HepG2 (cell line): ENCODE results near the gene CCL17. TPM values are rescaled to one million over a fixed set of nuclear protein-coding genes. Genes with fewer than 3 reads are reported as not detected.

Experiments
- AGO2 ChIP-seq: fragments of 200-400 bp; formaldehyde crosslinking; optimal IDR thresholded peaks from 2 replicates; pipeline ENCODE3; 2017; ENCODE audit warnings: mild to moderate bottlenecking, low read depth, low read length, moderate library complexity
- AHR ChIP-seq: IDR thresholded peaks from 2 replicates; pipeline ENCODE4 v1.6.1; 2018; ENCODE audit warnings: missing genetic modification reagents, missing compliant biosample characterization
- ETV5 ChIP-seq: IDR thresholded peaks from 2 replicates; pipeline ENCODE4 v1.6.1; 2018; ENCODE audit warnings: missing biosample characterization, missing genetic modification reagents, inconsistent platforms, borderline replicate concordance
- FOSL2 ChIP-seq: sonication (generic); formaldehyde crosslinking; IDR thresholded peaks from 2 replicates; pipeline ENCODE4 v1.4.0; 2020; ENCODE audit warnings: missing genetic modification reagents
- HOXA7 ChIP-seq: sonication (generic); formaldehyde crosslinking; IDR thresholded peaks from 2 replicates; pipeline ENCODE4 v1.8.1; 2022; ENCODE audit warnings: mild to moderate bottlenecking, missing genetic modification reagents, moderate library complexity
- LCORL ChIP-seq, 2 experiments: fragments of 450-650 bp in 1 of 2; sonication (generic) in 1 of 2; formaldehyde crosslinking in 1 of 2; IDR thresholded peaks; 2 replicates each; pipeline versions ENCODE4 v1.5.0 to v1.6.1; 2017 to 2020; ENCODE audit warnings: antibody characterized with exemption in 1 of 2, missing genetic modification reagents in 1 of 2
- NCOA2 ChIP-seq: sonication (generic); formaldehyde crosslinking; IDR thresholded peaks from 2 replicates; pipeline ENCODE4 v1.8.0; 2022; ENCODE audit warnings: inconsistent platforms
- PPARG ChIP-seq: conservative IDR thresholded peaks from 2 replicates; pipeline ENCODE4 v1.6.1; 2016; ENCODE audit warnings: missing biosample characterization, missing genetic modification reagents
- RBFOX2 ChIP-seq: fragments of 200-400 bp; formaldehyde crosslinking; IDR thresholded peaks from 2 replicates; pipeline ENCODE4 v1.6.1; 2017; ENCODE audit warnings: low read depth, mild to moderate bottlenecking, low read length
- RFXANK ChIP-seq: IDR thresholded peaks from 2 replicates; pipeline ENCODE4 v1.6.1; 2016
- TCF12 ChIP-seq, 2 experiments: fragments of 450-650 bp in 1 of 2; sonication (generic) in 1 of 2; formaldehyde crosslinking in 1 of 2; IDR thresholded peaks; 2 replicates each; pipeline versions ENCODE4 v1.6.1 to v1.8.0; 2017 to 2022; ENCODE audit warnings: antibody characterized with exemption in 1 of 2, mild to moderate bottlenecking in 1 of 2, missing genetic modification reagents in 1 of 2, moderate library complexity in 1 of 2
- ZFP37 ChIP-seq: sonication (generic); formaldehyde crosslinking; IDR thresholded peaks from 2 replicates; pipeline ENCODE4 v1.4.0; 2020; ENCODE audit warnings: missing genetic modification reagents, borderline replicate concordance
- ZMYM3 ChIP-seq: sonication (generic); formaldehyde crosslinking; IDR thresholded peaks from 2 replicates; pipeline ENCODE4 v1.5.1; 2020; ENCODE audit warnings: mild to moderate bottlenecking, missing genetic modification reagents
- ZNF235 ChIP-seq: sonication (generic); formaldehyde crosslinking; IDR thresholded peaks from 2 replicates; pipeline ENCODE4 v1.8.1; 2023; ENCODE audit warnings: mild to moderate bottlenecking, missing genetic modification reagents, borderline replicate concordance
- ZNF317 ChIP-seq: sonication (generic); formaldehyde crosslinking; IDR thresholded peaks from 2 replicates; pipeline ENCODE4 v1.5.0; 2020; ENCODE audit warnings: mild to moderate bottlenecking, missing genetic modification reagents
- ZNF367 ChIP-seq: sonication (generic); formaldehyde crosslinking; IDR thresholded peaks from 2 replicates; pipeline ENCODE4 v1.4.0; 2020; ENCODE audit warnings: missing genetic modification reagents, borderline replicate concordance
- ZNF841 ChIP-seq: sonication (generic); formaldehyde crosslinking; IDR thresholded peaks from 2 replicates; pipeline ENCODE4 v1.8.1; 2023; ENCODE audit warnings: missing genetic modification reagents, borderline replicate concordance
- polyA plus RNA-seq, 8 experiments: library from polyadenylated mRNA; depleted of rRNA in 3 of 8; stranded (reverse) in 7 of 8; unstranded in 1 of 8; fragments of >200 nt; fragmentation: Illumina TruSeq in 4 of 8; extraction: Trizol in 4 of 8; gene quantifications; 2 replicates each; pipeline versions ENCODE4 v1.2.1 to v1.2.3, GENCODE V29; 2011 to 2016; ENCODE audit warnings: low read depth in 4 of 8, missing spikeins in 1 of 8, mixed read lengths in 1 of 8; ENCODE audit not compliant: insufficient read depth in 1 of 8
- total RNA-seq, 5 experiments: library from RNA; depleted of rRNA; stranded (reverse); fragments of >200 nt; fragmentation: Illumina TruSeq; extraction: Trizol; gene quantifications; 2 replicates each; pipeline ENCODE4 v1.2.3, GENCODE V29; 2016; ENCODE audit warnings: low read depth in 1 of 5
- TF ChIP-seq, protein P1 (sequence below): sonication (generic); formaldehyde crosslinking; IDR thresholded peaks from 2 replicates; pipeline ENCODE4 v1.9.0; 2022; ENCODE audit warnings: missing genetic modification reagents, mild to moderate bottlenecking, borderline replicate concordance
- TF ChIP-seq, protein P2 (sequence below): IDR thresholded peaks from 2 replicates; pipeline ENCODE4 v1.6.1; 2016; ENCODE audit warnings: low read depth, control low read depth
- TF ChIP-seq, protein P3 (sequence below): sonication (generic); formaldehyde crosslinking; IDR thresholded peaks from 2 replicates; pipeline ENCODE4 v1.9.0; 2021; ENCODE audit warnings: missing genetic modification reagents, borderline replicate concordance
- TF ChIP-seq, protein P4 (sequence below): sonication (generic); formaldehyde crosslinking; IDR thresholded peaks from 2 replicates; pipeline ENCODE4 v1.4.0; 2020; ENCODE audit warnings: missing genetic modification reagents
- TF ChIP-seq, protein P5 (sequence below): sonication (generic); formaldehyde crosslinking; IDR thresholded peaks from 2 replicates; pipeline ENCODE4 v1.5.1; 2020; ENCODE audit warnings: mild to moderate bottlenecking, missing genetic modification reagents, moderate library complexity

The CCL17 gene
- total and polyA plus RNA-seq, 2 of the 13 experiments (the other 11 are each of a cell fraction or from before 2014, with no cell fraction given), result not detected

DNA sequence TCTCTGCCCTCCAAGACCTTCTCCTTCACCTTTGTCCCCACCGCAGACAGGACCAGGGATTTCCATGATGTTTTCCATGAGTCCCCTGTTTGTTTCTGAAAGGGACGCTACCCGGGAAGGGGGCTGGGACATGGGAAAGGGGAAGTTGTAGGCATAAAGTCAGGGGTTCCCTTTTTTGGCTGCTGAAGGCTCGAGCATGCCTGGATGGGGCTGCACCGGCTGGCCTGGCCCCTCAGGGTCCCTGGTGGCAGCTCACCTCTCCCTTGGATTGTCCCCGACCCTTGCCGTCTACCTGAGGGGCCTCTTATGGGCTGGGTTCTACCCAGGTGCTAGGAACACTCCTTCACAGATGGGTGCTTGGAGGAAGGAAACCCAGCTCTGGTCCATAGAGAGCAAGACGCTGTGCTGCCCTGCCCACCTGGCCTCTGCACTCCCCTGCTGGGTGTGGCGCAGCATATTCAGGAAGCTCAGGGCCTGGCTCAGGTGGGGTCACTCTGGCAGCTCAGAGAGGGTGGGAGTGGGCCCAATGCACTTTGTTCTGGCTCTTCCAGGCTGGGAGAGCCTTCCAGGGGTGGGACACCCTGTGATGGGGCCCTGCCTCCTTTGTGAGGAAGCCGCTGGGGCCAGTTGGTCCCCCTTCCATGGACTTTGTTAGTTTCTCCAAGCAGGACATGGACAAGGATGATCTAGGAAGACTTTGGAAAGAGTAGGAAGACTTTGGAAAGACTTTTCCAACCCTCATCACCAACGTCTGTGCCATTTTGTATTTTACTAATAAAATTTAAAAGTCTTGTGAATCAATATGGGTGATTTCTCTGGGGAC, 20.1 kb upstream of the CCL17 start (continued):
- TF ChIP-seq ZNF317 (CRISPR knock-in tag) (peak; percentile 70), NCOA2 (0 out of 2 replicates have a peak, but pooled peaks have one; percentile 9), ZMYM3 (CRISPR knock-in tag) (no peak), TCF12 (IDR thresholded peaks at IDR 0.05) (no peak), TCF12 (CRISPR knock-in tag; IDR thresholded peaks at IDR 0.05) (peak; percentile 88), LCORL (IDR thresholded peaks at IDR 0.05) (no peak), LCORL (CRISPR knock-in tag; IDR thresholded peaks at IDR 0.05) (peak; percentile 49), ZNF841 (CRISPR knock-in tag) (peak; percentile 72; the same call in 1 of the 2 replicates), PPARG (CRISPR knock-in tag) (0 out of 2 replicates have a peak, but pooled peaks have one; percentile 7), AHR (CRISPR knock-in tag) (0 out of 2 replicates have a peak, but pooled peaks have one; percentile 45), ETV5 (CRISPR knock-in tag) (0 out of 2 replicates have a peak, but pooled peaks have one; percentile 34), RBFOX2 (peak; percentile 11; the same call in 1 of the 2 replicates), ZNF367 (CRISPR knock-in tag) (no peak), RFXANK (CRISPR knock-in tag) (peak; percentile 3; the same call in 1 of the 2 replicates), ZFP37 (peak; percentile 15; the same call in 1 of the 2 replicates), ZNF235 (peak; percentile 87), AGO2 (peak; percentile 99), FOSL2 (CRISPR knock-in tag) (0 out of 2 replicates have a peak, but pooled peaks have one; percentile 16), HOXA7 (CRISPR knock-in tag) (0 out of 2 replicates have a peak, but pooled peaks have one; percentile 45)
- TF ChIP-seq, protein P1, sequence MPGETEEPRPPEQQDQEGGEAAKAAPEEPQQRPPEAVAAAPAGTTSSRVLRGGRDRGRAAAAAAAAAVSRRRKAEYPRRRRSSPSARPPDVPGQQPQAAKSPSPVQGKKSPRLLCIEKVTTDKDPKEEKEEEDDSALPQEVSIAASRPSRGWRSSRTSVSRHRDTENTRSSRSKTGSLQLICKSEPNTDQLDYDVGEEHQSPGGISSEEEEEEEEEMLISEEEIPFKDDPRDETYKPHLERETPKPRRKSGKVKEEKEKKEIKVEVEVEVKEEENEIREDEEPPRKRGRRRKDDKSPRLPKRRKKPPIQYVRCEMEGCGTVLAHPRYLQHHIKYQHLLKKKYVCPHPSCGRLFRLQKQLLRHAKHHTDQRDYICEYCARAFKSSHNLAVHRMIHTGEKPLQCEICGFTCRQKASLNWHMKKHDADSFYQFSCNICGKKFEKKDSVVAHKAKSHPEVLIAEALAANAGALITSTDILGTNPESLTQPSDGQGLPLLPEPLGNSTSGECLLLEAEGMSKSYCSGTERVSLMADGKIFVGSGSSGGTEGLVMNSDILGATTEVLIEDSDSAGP, result peak; percentile 73; the same call in 1 of the 2 replicates
- TF ChIP-seq, protein P2, sequence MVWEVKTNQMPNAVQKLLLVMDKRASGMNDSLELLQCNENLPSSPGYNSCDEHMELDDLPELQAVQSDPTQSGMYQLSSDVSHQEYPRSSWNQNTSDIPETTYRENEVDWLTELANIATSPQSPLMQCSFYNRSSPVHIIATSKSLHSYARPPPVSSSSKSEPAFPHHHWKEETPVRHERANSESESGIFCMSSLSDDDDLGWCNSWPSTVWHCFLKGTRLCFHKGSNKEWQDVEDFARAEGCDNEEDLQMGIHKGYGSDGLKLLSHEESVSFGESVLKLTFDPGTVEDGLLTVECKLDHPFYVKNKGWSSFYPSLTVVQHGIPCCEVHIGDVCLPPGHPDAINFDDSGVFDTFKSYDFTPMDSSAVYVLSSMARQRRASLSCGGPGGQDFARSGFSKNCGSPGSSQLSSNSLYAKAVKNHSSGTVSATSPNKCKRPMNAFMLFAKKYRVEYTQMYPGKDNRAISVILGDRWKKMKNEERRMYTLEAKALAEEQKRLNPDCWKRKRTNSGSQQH (CRISPR knock-in tag), result 0 out of 2 replicates have a peak, but pooled peaks have one; percentile 42
- TF ChIP-seq, protein P3, sequence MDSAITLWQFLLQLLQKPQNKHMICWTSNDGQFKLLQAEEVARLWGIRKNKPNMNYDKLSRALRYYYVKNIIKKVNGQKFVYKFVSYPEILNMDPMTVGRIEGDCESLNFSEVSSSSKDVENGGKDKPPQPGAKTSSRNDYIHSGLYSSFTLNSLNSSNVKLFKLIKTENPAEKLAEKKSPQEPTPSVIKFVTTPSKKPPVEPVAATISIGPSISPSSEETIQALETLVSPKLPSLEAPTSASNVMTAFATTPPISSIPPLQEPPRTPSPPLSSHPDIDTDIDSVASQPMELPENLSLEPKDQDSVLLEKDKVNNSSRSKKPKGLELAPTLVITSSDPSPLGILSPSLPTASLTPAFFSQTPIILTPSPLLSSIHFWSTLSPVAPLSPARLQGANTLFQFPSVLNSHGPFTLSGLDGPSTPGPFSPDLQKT, result no peak
- TF ChIP-seq, protein P4, sequence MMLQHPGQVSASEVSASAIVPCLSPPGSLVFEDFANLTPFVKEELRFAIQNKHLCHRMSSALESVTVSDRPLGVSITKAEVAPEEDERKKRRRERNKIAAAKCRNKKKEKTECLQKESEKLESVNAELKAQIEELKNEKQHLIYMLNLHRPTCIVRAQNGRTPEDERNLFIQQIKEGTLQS (CRISPR knock-in tag), result 0 out of 2 replicates have a peak, but pooled peaks have one; percentile 7
- TF ChIP-seq, protein P5, sequence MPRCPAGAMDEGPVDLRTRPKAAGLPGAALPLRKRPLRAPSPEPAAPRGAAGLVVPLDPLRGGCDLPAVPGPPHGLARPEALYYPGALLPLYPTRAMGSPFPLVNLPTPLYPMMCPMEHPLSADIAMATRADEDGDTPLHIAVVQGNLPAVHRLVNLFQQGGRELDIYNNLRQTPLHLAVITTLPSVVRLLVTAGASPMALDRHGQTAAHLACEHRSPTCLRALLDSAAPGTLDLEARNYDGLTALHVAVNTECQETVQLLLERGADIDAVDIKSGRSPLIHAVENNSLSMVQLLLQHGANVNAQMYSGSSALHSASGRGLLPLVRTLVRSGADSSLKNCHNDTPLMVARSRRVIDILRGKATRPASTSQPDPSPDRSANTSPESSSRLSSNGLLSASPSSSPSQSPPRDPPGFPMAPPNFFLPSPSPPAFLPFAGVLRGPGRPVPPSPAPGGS, result 0 out of 2 replicates have a peak, but pooled peaks have one; percentile 28
